Measurements from ENCODE around the gene MTCL1. TPM values are rescaled to one million over a fixed set of nuclear protein-coding genes. Genes with fewer than 3 reads are reported as not detected.

Gene MTCL1
- total and polyA plus RNA-seq, 8 donors = 7.1 to 16.0 (median 11.9) TPM

DNA sequence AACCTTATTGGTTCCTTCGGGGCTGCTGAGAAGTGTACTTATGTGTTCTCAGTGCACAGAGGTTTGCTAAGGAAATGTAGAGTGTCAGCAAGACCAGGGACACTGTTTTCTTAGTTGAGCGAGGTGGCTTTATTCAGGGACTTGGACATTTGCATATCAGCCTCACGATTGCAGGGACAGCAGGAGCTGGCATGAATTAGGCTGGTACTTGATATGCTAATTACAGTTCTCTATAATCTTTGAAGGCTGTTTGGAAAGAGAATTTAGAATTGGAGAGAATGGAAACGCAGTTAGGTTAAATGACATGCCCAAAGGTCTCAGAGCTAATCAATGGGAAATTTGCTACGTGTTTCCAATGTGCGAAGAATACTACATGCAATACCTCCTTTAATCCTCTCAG lies 18.7 kb upstream of the MTCL1 start:
- H3K27ac ChIP-seq = no peak overlapping the region
- no peak overlapping the region for H3K4me3 ChIP-seq
- no peaks in the 10 kb centered on the region for H3K9me3 ChIP-seq
- H3K27me3 ChIP-seq = no peaks in the 10 kb centered on the region
- intact Hi-C loops (cut with DNase I) = no loop called here
- H3K4me1 ChIP-seq = no peaks in the 10 kb centered on the region
- no peaks in the 10 kb centered on the region for H3K36me3 ChIP-seq
- TF ChIP-seq, protein P1, sequence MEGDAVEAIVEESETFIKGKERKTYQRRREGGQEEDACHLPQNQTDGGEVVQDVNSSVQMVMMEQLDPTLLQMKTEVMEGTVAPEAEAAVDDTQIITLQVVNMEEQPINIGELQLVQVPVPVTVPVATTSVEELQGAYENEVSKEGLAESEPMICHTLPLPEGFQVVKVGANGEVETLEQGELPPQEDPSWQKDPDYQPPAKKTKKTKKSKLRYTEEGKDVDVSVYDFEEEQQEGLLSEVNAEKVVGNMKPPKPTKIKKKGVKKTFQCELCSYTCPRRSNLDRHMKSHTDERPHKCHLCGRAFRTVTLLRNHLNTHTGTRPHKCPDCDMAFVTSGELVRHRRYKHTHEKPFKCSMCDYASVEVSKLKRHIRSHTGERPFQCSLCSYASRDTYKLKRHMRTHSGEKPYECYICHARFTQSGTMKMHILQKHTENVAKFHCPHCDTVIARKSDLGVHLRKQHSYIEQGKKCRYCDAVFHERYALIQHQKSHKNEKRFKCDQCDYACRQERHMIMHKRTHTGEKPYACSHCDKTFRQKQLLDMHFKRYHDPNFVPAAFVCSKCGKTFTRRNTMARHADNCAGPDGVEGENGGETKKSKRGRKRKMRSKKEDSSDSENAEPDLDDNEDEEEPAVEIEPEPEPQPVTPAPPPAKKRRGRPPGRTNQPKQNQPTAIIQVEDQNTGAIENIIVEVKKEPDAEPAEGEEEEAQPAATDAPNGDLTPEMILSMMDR (IDR thresholded peaks at IDR 0.05) = no peak
- no peak for ATAC-seq
- DNase-seq = no peak

DNA sequence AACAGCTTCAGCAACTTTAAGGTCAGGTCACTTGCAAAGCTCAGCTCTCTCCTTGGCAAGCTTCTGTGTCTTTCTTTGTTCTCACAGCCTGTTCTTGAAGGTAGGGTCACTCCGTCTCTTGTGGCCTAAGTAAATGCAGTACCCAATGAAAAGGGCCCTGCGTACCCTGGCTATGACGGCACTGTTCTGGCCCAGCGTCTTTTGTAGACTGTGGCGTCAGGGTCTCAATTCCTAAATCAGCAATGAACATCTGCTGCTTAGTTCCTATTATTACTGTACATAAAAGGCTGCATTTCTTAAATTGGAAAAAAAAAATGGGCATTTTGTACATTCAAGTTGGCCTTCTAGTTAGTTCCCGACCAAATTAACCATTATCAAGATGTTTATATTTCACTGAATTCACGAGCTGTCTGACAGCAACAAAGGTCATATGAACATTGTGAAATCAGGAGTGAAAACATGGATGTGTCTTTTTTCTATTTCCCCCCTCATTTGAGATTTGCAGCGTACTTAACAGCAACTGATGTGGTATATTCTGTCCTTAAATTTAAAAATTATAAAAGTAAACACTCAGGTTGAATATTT lies 17.0 kb upstream of the MTCL1 start:
- TF ChIP-seq, protein P1 (IDR thresholded peaks at IDR 0.05) = no peak
- DNase-seq (peak in 2 of 4 donors; percentile 18 to 45), ATAC-seq (no peak)
- no peak overlapping the region for H3K27ac ChIP-seq
- intact Hi-C loops (cut with DNase I) = no loop called here
- H3K27me3 ChIP-seq = no peaks in the 10 kb centered on the region
- no peak overlapping the region for H3K4me3 ChIP-seq
- H3K36me3 ChIP-seq = no peaks in the 10 kb centered on the region
- no peaks in the 10 kb centered on the region for H3K4me1 ChIP-seq
- no peaks in the 10 kb centered on the region for H3K9me3 ChIP-seq

DNA sequence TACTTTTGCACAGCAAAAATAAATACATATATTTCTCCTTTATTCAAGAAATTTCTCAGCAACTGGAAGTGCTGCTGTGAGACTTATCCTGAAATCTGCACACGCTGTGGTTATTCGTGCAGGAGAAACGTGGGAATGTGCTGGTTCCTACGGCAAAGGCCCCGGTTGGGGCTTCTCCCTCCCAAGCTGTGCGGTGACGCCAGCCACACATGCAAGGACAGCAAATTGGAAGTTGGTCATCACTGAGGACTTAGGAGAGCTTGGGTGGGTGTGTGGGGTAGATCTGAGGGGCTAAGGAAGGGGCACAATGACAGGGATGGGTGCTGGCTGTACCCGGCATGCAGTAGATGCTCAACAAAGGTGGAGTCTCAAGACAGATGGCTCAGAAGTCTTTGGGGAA lies 16.5 kb upstream of the MTCL1 start:
- DNase-seq = no peak
- Histone ChIP-seq H3K4me1 (no peaks in the 10 kb centered on the region), H3K27ac (no peak overlapping the region), H3K36me3 (no peaks in the 10 kb centered on the region), H3K4me3 (no peak overlapping the region), H3K9me3 (no peaks in the 10 kb centered on the region), H3K27me3 (no peaks in the 10 kb centered on the region)
- intact Hi-C loops (cut with DNase I) = no loop called here
- ATAC-seq = no peak
- TF ChIP-seq, protein P1 (IDR thresholded peaks at IDR 0.05) = no peak

DNA sequence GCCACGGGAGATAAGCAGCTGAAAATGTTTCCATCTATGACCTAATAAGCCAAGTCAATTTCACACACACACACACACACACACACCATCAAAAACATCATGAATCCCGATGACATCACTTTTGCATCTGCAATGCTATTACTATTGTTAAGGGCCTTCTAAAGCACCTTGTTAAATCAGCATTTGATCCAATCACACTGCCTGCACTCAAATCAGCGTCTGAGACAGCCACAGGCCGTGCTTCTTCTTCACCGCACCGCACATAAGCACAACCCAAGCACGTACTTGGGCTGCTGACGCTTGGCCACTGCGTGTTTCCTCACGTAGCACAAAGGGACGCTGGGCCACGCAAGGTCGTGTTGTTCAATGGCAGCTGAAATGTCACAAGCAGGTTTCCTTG lies 15.8 kb upstream of the MTCL1 start:
- DNase-seq (no peak), ATAC-seq (no peak)
- Histone ChIP-seq H3K36me3 (no peaks in the 10 kb centered on the region), H3K27ac (no peak overlapping the region), H3K4me3 (no peak overlapping the region), H3K4me1 (no peaks in the 10 kb centered on the region), H3K27me3 (no peaks in the 10 kb centered on the region), H3K9me3 (no peaks in the 10 kb centered on the region)
- TF ChIP-seq, protein P1 (IDR thresholded peaks at IDR 0.05) = no peak
- intact Hi-C loops (cut with DNase I) = no loop called here

DNA sequence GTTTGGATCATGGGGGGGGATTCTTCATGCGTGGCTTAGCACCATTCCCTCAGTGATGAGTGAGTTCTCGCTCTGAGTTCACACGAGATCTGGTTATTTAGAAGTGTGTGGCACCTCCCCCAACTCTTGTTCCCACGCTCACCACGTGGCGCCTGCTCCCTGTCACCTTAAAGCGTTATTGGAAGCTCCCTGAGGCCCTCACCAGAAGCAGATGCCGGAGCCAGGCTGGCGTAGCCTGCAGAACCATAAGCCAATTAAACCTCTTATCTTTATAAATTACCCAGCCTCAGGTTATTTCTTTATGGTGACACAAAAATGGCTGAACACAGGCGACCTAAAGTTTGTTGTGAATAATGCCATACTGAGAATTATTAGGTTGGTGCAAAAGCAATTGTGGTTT lies 10.5 kb upstream of the MTCL1 start:
- no peaks in the 10 kb centered on the region for H3K4me1 ChIP-seq
- H3K9me3 ChIP-seq = no peaks in the 10 kb centered on the region
- DNase-seq (no peak), ATAC-seq (no peak)
- TF ChIP-seq, protein P1 (IDR thresholded peaks at IDR 0.05) = no peak
- H3K27ac ChIP-seq = no peak overlapping the region
- no peaks in the 10 kb centered on the region for H3K36me3 ChIP-seq
- H3K4me3 ChIP-seq = no peak overlapping the region
- H3K27me3 ChIP-seq = peaks cover 0 to 6% of the 10 kb centered on the region in 2 donors
- intact Hi-C loops (cut with DNase I) = no loop called here

Measured in left lung (tissue), 10 donors.